Cardiac muscle cell (in vitro differentiated cells and primary cell): ENCODE measurements around the gene ST6GALNAC3. TPM values are rescaled to one million over a fixed set of nuclear protein-coding genes. Genes with fewer than 3 reads are reported as not detected.

ENCODE experiments used
- DNase-seq, 2 donors: peaks; one replicate each; pipeline versions ENCODE4 v3.0.0 to v3.0.0-alpha.2; 2010 to 2017; ENCODE audit warnings: low read depth in 1 of 2, low spot score in 1 of 2
- H3K27ac ChIP-seq: fragments of 200-600 bp; sonication (generic); 2 replicates; pipeline ENCODE4 v1.5.1; 2016
- H3K27me3 ChIP-seq: fragments of 200-600 bp; sonication (generic); 2 replicates; pipeline ENCODE4 v1.6.0; 2016; ENCODE audit warnings: control low read depth
- H3K36me3 ChIP-seq: fragments of 200-600 bp; sonication (generic); 2 replicates; pipeline ENCODE4 v1.5.1; 2016; ENCODE audit warnings: control low read depth
- H3K4me1 ChIP-seq: fragments of 200-600 bp; sonication (generic); 2 replicates; pipeline ENCODE4 v1.8.1; 2017; ENCODE audit warnings: low read depth, mild to moderate bottlenecking, mixed run types
- H3K4me3 ChIP-seq: fragments of 200-600 bp; sonication (generic); 2 replicates; pipeline ENCODE4 v1.5.1; 2016; ENCODE audit warnings: mild to moderate bottlenecking
- H3K9me3 ChIP-seq: fragments of 200-600 bp; sonication (generic); 2 replicates; pipeline ENCODE4 v1.5.1; 2017; ENCODE audit warnings: low read depth, mild to moderate bottlenecking, control low read depth
- CTCF ChIP-seq: IDR thresholded peaks from 2 replicates; pipeline ENCODE4 v1.5.1; 2012; ENCODE audit warnings: low read depth, mild to moderate bottlenecking, low read length
- polyA plus RNA-seq: library from polyadenylated mRNA; unstranded; fragments of >200 nt; fragmentation: Nextera tagmentation; extraction: Ambion mirVana; gene quantifications from 2 replicates; pipeline ENCODE4 v1.2.1, GENCODE V29; 2016
- total RNA-seq: library from RNA; depleted of rRNA; stranded (reverse); fragments of >200 nt; gene quantifications from 2 replicates; pipeline ENCODE4 v1.2.3, GENCODE V29; 2016

ST6GALNAC3 gene
- total and polyA plus RNA-seq, 2 experiments from 2014 or later: 10.4 to 14.8 TPM

GRCh38 chr1:76366726-76367125 lies 292.2 kb downstream of the ST6GALNAC3 start:
- Histone ChIP-seq H3K27ac (no peak overlapping the region), H3K4me1 (no peaks in the 10 kb centered on the region), H3K36me3 (no peaks in the 10 kb centered on the region), H3K4me3 (no peak overlapping the region), H3K27me3 (no peaks in the 10 kb centered on the region), H3K9me3 (no peaks in the 10 kb centered on the region)
- TF ChIP-seq CTCF: no peak
- DNase-seq: no peak

- H3K36me3 ChIP-seq: no peaks in the 10 kb centered on the region
- H3K27ac ChIP-seq: no peak overlapping the region
- no peaks in the 10 kb centered on the region for H3K4me1 ChIP-seq
Observed at GRCh38 chr1:76371941-76372340, 297.4 kb downstream of the ST6GALNAC3 start.

GRCh38 chr1:76374086-76374485 lies 299.5 kb downstream of the ST6GALNAC3 start:
- no peak for TF ChIP-seq CTCF
- Histone ChIP-seq H3K4me1 (no peaks in the 10 kb centered on the region), H3K27me3 (no peaks in the 10 kb centered on the region), H3K27ac (no peak overlapping the region), H3K9me3 (no peaks in the 10 kb centered on the region), H3K36me3 (no peaks in the 10 kb centered on the region), H3K4me3 (no peak overlapping the region)
- DNase-seq: no peak

More at GRCh38 chr1:76371941-76372340, 297.4 kb downstream of the ST6GALNAC3 start:
- Histone ChIP-seq H3K4me3 (no peak overlapping the region), H3K27me3 (no peaks in the 10 kb centered on the region), H3K9me3 (no peaks in the 10 kb centered on the region)
- no peak for DNase-seq
- TF ChIP-seq CTCF: no peak

GRCh38 chr1:76377247-76377646 lies 302.7 kb downstream of the ST6GALNAC3 start:
- no peaks in the 10 kb centered on the region for H3K36me3 ChIP-seq
- TF ChIP-seq CTCF: no peak
- H3K4me1 ChIP-seq: no peaks in the 10 kb centered on the region
- no peaks in the 10 kb centered on the region for H3K9me3 ChIP-seq
- no peak overlapping the region for H3K27ac ChIP-seq
- DNase-seq: no peak
- no peaks in the 10 kb centered on the region for H3K27me3 ChIP-seq
- no peak overlapping the region for H3K4me3 ChIP-seq

- no peak overlapping the region for H3K27ac ChIP-seq
- TF ChIP-seq CTCF: no peak
Observed at GRCh38 chr1:76379506-76379905, 305.0 kb downstream of the ST6GALNAC3 start.

More at GRCh38 chr1:76379506-76379905, 305.0 kb downstream of the ST6GALNAC3 start:
- H3K4me1 ChIP-seq: no peaks in the 10 kb centered on the region
- no peak overlapping the region for H3K4me3 ChIP-seq
- no peaks in the 10 kb centered on the region for H3K36me3 ChIP-seq
- no peaks in the 10 kb centered on the region for H3K9me3 ChIP-seq
- no peak for DNase-seq
- H3K27me3 ChIP-seq: no peaks in the 10 kb centered on the region
